Activated gamma-delta T cell treated with anti-CD3 and anti-CD28 coated beads, Interleukin-2, amount 50 U/mL, for 16 hours (primary cell): ENCODE data around the gene SBK1.
A peak's percentile ranks its signal among the peaks of the same experiment; 100 is the strongest.
"Not testable (repeated sequence)": the region's sequence is repeated elsewhere in the genome, so short reads cannot be mapped to it uniquely, and the experiment has no call there.

Source experiments
- DNase-seq: peaks from one replicate; pipeline ENCODE4 v3.0.0-alpha.2; 2020; ENCODE audit warnings: low read depth

The SBK1 gene

GRCh38 chr16:28291651-28292626 lies at the start of gene SBK1:
Gene SBK1 (plus strand): TSS chr16:28292525. CDS start chr16:28317392, 24,867 bp downstream.
- DNase-seq = peak; percentile 72

- not testable (repeated sequence) for DNase-seq
Measured at GRCh38 chr16:28249483-28249882, 42.8 kb upstream of the SBK1 start.

- DNase-seq = no peak
Measured at GRCh38 chr16:28250999-28251398, 41.3 kb upstream of the SBK1 start.

- no peak for DNase-seq
Measured at GRCh38 chr16:28254158-28254557, 38.2 kb upstream of the SBK1 start.

- DNase-seq = no peak
Measured at GRCh38 chr16:28255838-28256237, 36.5 kb upstream of the SBK1 start.

GRCh38 chr16:28257256-28257655 lies 35.1 kb upstream of the SBK1 start:
- no peak for DNase-seq

- DNase-seq = no peak
Measured at GRCh38 chr16:28258567-28258966, 33.8 kb upstream of the SBK1 start.

- DNase-seq = no peak
Measured at GRCh38 chr16:28259091-28259780, 33.1 kb upstream of the SBK1 start.

- DNase-seq = no peak
Measured at GRCh38 chr16:28259781-28260150, 32.6 kb upstream of the SBK1 start.

- DNase-seq = no peak
Measured at GRCh38 chr16:28260193-28260592, 32.1 kb upstream of the SBK1 start.

GRCh38 chr16:28261942-28262341 lies 30.4 kb upstream of the SBK1 start:
- no peak for DNase-seq

- DNase-seq = no peak
Measured at GRCh38 chr16:28263305-28263704, 29.0 kb upstream of the SBK1 start.

- DNase-seq = no peak
Measured at GRCh38 chr16:28264656-28265055, 27.7 kb upstream of the SBK1 start.

- no peak for DNase-seq
Measured at GRCh38 chr16:28265822-28266221, 26.5 kb upstream of the SBK1 start.

- no peak for DNase-seq
Measured at GRCh38 chr16:28267356-28267755, 25.0 kb upstream of the SBK1 start.

GRCh38 chr16:28273511-28273910 lies 18.8 kb upstream of the SBK1 start:
- DNase-seq = no peak

GRCh38 chr16:28274676-28275075 lies 17.6 kb upstream of the SBK1 start:
- DNase-seq = no peak

GRCh38 chr16:28276301-28276700 lies 16.0 kb upstream of the SBK1 start:
- no peak for DNase-seq

- DNase-seq = peak; percentile 82
Measured at GRCh38 chr16:28277537-28278388, 14.6 kb upstream of the SBK1 start.

- no peak for DNase-seq
Measured at GRCh38 chr16:28279006-28279405, 13.3 kb upstream of the SBK1 start.

GRCh38 chr16:28280881-28281836 lies 11.2 kb upstream of the SBK1 start:
- no peak for DNase-seq
